SU-DHL-6 (cell line): ENCODE data around the gene ACSL3.
"Not testable (repeated sequence)": the region's sequence is repeated elsewhere in the genome, so short reads cannot be mapped to it uniquely, and the experiment has no call there.

Source experiments
- H2AFZ ChIP-seq: fragments of 200-600 bp; sonication (generic); 2 replicates; pipeline ENCODE4 v1.6.1; 2014; ENCODE audit warnings: low read depth, mild to moderate bottlenecking, moderate library complexity, mixed read lengths, antibody characterized with exemption, low read length; ENCODE audit not compliant: severe bottlenecking
- H3F3A ChIP-seq: fragments of 200-600 bp; shearing (Covaris generic); 2 replicates; pipeline ENCODE4 v1.6.0; 2016; ENCODE audit warnings: antibody characterized with exemption, mild to moderate bottlenecking; ENCODE audit not compliant: insufficient read depth
- H3K27ac ChIP-seq: fragments of 200-600 bp; sonication (generic); 2 replicates; pipeline ENCODE4 v1.5.1; 2016; ENCODE audit warnings: low read depth, mild to moderate bottlenecking, low read length, moderate library complexity, mixed read lengths
- H3K27me3 ChIP-seq: fragments of 200-600 bp; sonication (generic), shearing (Covaris generic); 2 replicates; pipeline ENCODE4 v1.6.0; 2014; ENCODE audit warnings: mild to moderate bottlenecking, low read length
- H3K36me3 ChIP-seq: fragments of 200-600 bp; sonication (generic); 2 replicates; pipeline ENCODE4 v1.6.1; 2014; ENCODE audit warnings: mild to moderate bottlenecking, low read length, mixed read lengths
- H3K4me2 ChIP-seq: fragments of 300-600, 200-600 bp; shearing (Covaris generic), sonication (generic); 2 replicates; pipeline ENCODE4 v1.6.0; 2014; ENCODE audit warnings: low read length, low read depth, mild to moderate bottlenecking; ENCODE audit not compliant: poor library complexity, severe bottlenecking
- H3K4me3 ChIP-seq: fragments of 200-600 bp; sonication (generic); 2 replicates; pipeline ENCODE4 v1.5.1; 2014; ENCODE audit warnings: antibody characterized with exemption, low read length, mild to moderate bottlenecking, mixed read lengths; ENCODE audit not compliant: insufficient read depth, poor library complexity, severe bottlenecking
- H3K79me2 ChIP-seq: fragments of 200-600 bp; sonication (generic); 2 replicates; pipeline ENCODE4 v1.6.1; 2014; ENCODE audit warnings: mild to moderate bottlenecking, low read length, moderate library complexity; ENCODE audit not compliant: insufficient read depth
- H3K9ac ChIP-seq: fragments of 200-600 bp; sonication (generic); 2 replicates; pipeline ENCODE4 v1.7.0; 2014; ENCODE audit warnings: mild to moderate bottlenecking, low read length
- H3K9me2 ChIP-seq: fragments of 200-600 bp; sonication (generic); replicated peaks from 2 replicates; pipeline ENCODE4 v1.6.1; 2014; ENCODE audit warnings: low read length; ENCODE audit not compliant: insufficient read depth
- H3K9me3 ChIP-seq: fragments of 200-600 bp; sonication (generic); 2 replicates; pipeline ENCODE4 v1.6.1; 2014; ENCODE audit warnings: low read length, mixed read lengths; ENCODE audit not compliant: insufficient read depth
- H4K20me1 ChIP-seq: fragments of 200-600 bp; sonication (generic); 2 replicates; pipeline ENCODE4 v1.6.1; 2014; ENCODE audit warnings: low read depth, mild to moderate bottlenecking, antibody characterized with exemption, low read length, moderate library complexity, mixed read lengths
- EZH2phosphoT487 ChIP-seq: fragments of 200-600 bp; sonication (generic), shearing (Covaris generic); conservative IDR thresholded peaks from 2 replicates; pipeline ENCODE4 v1.6.1; 2018; ENCODE audit warnings: mild to moderate bottlenecking, antibody characterized with exemption, low read length, moderate library complexity, mixed read lengths
- TF ChIP-seq, protein P1 (sequence below): fragments of 200-600 bp; sonication (generic); IDR thresholded peaks from one replicate; pipeline ENCODE4 v1.5.1; 2017; ENCODE audit warnings: antibody characterized with exemption, mild to moderate bottlenecking, low read length, moderate library complexity; ENCODE audit not compliant: insufficient read depth, poor library complexity, severe bottlenecking

Gene ACSL3

DNA sequence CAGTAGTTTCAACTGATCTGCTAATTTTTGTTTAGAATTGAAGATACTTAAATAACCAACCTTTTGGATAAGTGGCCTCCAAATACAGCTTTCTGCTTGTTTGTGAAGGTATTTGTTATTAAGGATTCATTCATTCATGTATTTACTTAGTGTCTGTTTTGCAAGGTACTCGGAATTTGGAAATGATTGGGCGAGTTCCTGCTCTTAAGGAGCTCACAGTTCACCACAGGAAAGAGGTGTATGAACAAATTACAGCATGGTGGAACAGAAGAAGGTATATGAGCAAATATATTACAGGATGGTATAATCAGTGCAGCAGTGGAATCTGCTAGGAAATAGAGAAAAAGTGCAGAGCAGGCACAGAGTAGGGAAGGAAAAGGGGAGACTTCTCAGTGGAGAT lies 4.5 kb downstream of the ACSL3 start:
- H3K79me2 ChIP-seq, result peaks cover 91% of the 10 kb centered on the region
- no peak overlapping the region for H3K4me3 ChIP-seq
- peaks cover under 1% of the 10 kb centered on the region; the same call in 1 of the 2 replicates for H3F3A ChIP-seq
- no peaks in the 10 kb centered on the region for H3K9me2 ChIP-seq
- no peaks in the 10 kb centered on the region for H3K36me3 ChIP-seq
- TF ChIP-seq EZH2phosphoT487, result no peak
- TF ChIP-seq, protein P1, sequence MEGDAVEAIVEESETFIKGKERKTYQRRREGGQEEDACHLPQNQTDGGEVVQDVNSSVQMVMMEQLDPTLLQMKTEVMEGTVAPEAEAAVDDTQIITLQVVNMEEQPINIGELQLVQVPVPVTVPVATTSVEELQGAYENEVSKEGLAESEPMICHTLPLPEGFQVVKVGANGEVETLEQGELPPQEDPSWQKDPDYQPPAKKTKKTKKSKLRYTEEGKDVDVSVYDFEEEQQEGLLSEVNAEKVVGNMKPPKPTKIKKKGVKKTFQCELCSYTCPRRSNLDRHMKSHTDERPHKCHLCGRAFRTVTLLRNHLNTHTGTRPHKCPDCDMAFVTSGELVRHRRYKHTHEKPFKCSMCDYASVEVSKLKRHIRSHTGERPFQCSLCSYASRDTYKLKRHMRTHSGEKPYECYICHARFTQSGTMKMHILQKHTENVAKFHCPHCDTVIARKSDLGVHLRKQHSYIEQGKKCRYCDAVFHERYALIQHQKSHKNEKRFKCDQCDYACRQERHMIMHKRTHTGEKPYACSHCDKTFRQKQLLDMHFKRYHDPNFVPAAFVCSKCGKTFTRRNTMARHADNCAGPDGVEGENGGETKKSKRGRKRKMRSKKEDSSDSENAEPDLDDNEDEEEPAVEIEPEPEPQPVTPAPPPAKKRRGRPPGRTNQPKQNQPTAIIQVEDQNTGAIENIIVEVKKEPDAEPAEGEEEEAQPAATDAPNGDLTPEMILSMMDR, result no peak
- no peak overlapping the region for H3K27ac ChIP-seq
- H2AFZ ChIP-seq, result no peak overlapping the region
- H3K4me2 ChIP-seq, result no peak overlapping the region
- peaks cover 61% of the 10 kb centered on the region for H4K20me1 ChIP-seq
- no peak overlapping the region for H3K9ac ChIP-seq
- H3K9me3 ChIP-seq, result no peaks in the 10 kb centered on the region
- no peaks in the 10 kb centered on the region for H3K27me3 ChIP-seq

DNA sequence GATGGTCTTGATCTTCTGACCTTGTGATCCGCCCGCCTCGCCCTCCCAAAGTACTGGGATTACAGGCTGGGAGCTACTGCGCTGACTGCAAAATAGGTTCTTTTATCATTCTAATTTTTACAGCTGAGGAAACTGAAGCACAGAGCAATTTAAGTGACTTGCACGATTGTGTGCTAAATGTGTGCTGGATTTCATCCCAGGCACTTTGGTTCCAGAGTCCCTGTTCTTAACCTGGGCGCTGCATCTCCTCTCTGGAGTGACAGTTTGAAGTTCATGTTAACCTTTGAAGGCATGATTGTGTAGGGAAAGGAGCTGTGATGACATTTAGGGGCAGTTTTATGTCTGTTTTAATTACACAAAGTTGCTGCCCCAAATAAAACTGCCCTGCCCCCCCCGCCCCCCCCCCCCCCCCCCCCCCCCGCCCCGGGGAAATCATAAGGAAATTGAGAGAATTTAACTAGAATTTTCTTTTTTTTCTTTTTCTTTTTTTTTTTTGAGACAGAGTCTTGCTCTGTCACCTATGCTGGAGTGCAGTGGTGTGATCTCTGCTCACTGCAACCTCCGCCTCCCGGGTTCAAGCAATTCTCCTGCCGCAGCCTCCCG lies 5.6 kb downstream of the ACSL3 start:
- no peak overlapping the region for H3K27ac ChIP-seq
- no peaks in the 10 kb centered on the region for H3K9me3 ChIP-seq
- TF ChIP-seq, protein P1, result no peak
- TF ChIP-seq EZH2phosphoT487, result no peak
- peaks cover 71% of the 10 kb centered on the region for H4K20me1 ChIP-seq
- H3K9me2 ChIP-seq, result no peaks in the 10 kb centered on the region
- H3K4me2 ChIP-seq, result no peak overlapping the region
- no peak overlapping the region for H2AFZ ChIP-seq
- H3F3A ChIP-seq, result no peaks in the 10 kb centered on the region
- H3K36me3 ChIP-seq, result no peaks in the 10 kb centered on the region
- no peak overlapping the region for H3K4me3 ChIP-seq
- no peak overlapping the region for H3K9ac ChIP-seq
- no peaks in the 10 kb centered on the region for H3K27me3 ChIP-seq
- peaks cover 98% of the 10 kb centered on the region for H3K79me2 ChIP-seq

DNA sequence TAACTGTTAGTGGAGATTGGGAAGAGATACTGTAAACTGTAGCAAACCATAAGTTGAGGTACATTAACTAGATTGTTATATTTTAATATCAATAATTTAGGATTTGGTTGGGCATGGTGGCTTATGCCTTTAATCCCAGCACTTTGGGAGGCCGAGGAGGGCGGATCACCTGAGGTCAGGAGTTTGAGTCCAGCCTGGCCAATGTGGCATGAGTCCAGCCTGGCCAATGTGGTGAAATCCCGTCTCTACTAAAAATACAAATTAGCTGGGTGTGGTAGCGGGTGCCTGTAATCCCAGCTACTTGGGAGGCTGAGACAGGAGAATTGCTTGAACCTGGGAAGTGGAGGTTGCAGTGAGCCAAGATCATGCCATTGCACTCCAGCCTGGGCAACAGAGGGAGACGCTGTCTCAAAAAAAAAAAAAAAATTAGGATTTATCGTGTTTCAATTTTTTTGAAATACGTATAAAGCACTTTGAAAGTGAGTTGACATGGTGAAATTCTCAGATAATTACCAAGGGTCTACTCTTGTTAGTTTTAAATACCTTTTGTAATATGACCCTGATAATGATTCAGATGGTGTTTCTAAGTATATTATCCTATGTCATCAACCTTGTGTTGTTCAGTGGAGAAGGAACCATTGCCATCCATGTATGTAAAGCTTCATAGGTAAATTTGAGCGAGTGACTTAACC lies 7.9 kb downstream of the ACSL3 start:
- Histone ChIP-seq H4K20me1 (peaks cover 65% of the 10 kb centered on the region), H3K79me2 (peaks cover 98% of the 10 kb centered on the region)
- not testable (repeated sequence) for H2AFZ ChIP-seq, H3K27me3 ChIP-seq, H3K4me2 ChIP-seq, H3K9me2 ChIP-seq, H3F3A ChIP-seq, H3K9ac ChIP-seq, H3K36me3 ChIP-seq, H3K9me3 ChIP-seq, H3K27ac ChIP-seq, H3K4me3 ChIP-seq

DNA sequence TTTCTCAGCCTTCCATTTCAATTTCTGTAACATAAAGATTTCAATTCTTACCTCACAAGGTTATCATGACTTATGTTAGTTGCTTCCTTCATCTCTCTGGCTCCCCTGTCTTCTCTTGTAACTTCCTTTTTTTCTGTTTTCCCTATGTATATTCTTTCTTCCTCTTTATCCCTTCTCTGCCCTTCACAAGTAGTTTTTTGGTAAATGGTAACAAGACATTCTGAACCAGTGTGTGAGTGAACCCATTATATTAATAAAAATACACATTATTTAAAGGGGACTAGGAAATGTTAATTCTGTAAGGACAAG lies 8.4 kb downstream of the ACSL3 start:
- Histone ChIP-seq H3K9ac (no peak overlapping the region), H3K9me2 (no peaks in the 10 kb centered on the region), H3K27ac (no peak overlapping the region), H3K4me3 (no peak overlapping the region), H3K9me3 (no peaks in the 10 kb centered on the region), H3F3A (no peaks in the 10 kb centered on the region), H3K27me3 (no peaks in the 10 kb centered on the region), H3K79me2 (peaks cover 98% of the 10 kb centered on the region), H3K36me3 (no peaks in the 10 kb centered on the region), H2AFZ (no peak overlapping the region), H3K4me2 (no peak overlapping the region), H4K20me1 (peaks cover 61% of the 10 kb centered on the region)
- TF ChIP-seq, protein P1, result no peak
- TF ChIP-seq EZH2phosphoT487, result no peak
